HG02852 (cell line): ENCODE data around the gene PSMB8.
A peak's percentile ranks its signal among the peaks of the same experiment; 100 is the strongest.

ENCODE experiments used
- ATAC-seq: cut with Tn5 transposase; IDR thresholded peaks from one replicate; pipeline ENCODE4 v1.9.1; 2021; ENCODE audit warnings: mild to moderate bottlenecking, moderate library complexity; ENCODE audit not compliant: unreplicated experiment

Gene PSMB8

GRCh38 chr6:32857156-32857891 lies 13.5 kb upstream of the PSMB8 start:
- ATAC-seq = no peak

GRCh38 chr6:32855467-32856174 lies 11.8 kb upstream of the PSMB8 start:
- no peak for ATAC-seq

GRCh38 chr6:32854376-32855178 lies 10.7 kb upstream of the PSMB8 start:
- peak; percentile 14 for ATAC-seq

- peak; percentile 80 for ATAC-seq
These were observed 9.9 kb upstream of the PSMB8 start, which contains the start of the genes PSMB9 and TAP1 for GRCh38 chr6:32853541-32854375. PSMB9 (plus strand) TSS chr6:32854192; CDS start chr6:32854230, 38 bp downstream. TAP1 (minus strand) TSS chr6:32853704; CDS start chr6:32853636, 68 bp downstream.

- ATAC-seq = peak; percentile 12
These were observed 9.1 kb upstream of the PSMB8 start for GRCh38 chr6:32852844-32853540.

GRCh38 chr6:32852018-32852843 lies 8.4 kb upstream of the PSMB8 start:
- ATAC-seq = no peak

GRCh38 chr6:32851025-32851424 lies 7.2 kb upstream of the PSMB8 start:
- no peak for ATAC-seq

- no peak for ATAC-seq
These were observed 5.3 kb upstream of the PSMB8 start for GRCh38 chr6:32849126-32849525.

- no peak for ATAC-seq
These were observed 3.9 kb upstream of the PSMB8 start for GRCh38 chr6:32847795-32848194.

- ATAC-seq = no peak
These were observed 3.2 kb upstream of the PSMB8 start for GRCh38 chr6:32847004-32847403.

GRCh38 chr6:32845384-32845884 lies 1.6 kb upstream of the PSMB8 start:
- ATAC-seq = no peak

- no peak for ATAC-seq
These were observed 1.1 kb upstream of the PSMB8 start for GRCh38 chr6:32844839-32845383.

GRCh38 chr6:32843331-32843978 lies 392 bp downstream of the PSMB8 start:
- no peak for ATAC-seq

- no peak for ATAC-seq
These were observed 1.2 kb downstream of the PSMB8 start for GRCh38 chr6:32842690-32843089.

- no peak for ATAC-seq
These were observed 1.7 kb downstream of the PSMB8 start for GRCh38 chr6:32842021-32842650.

- no peak for ATAC-seq
These were observed 3.1 kb downstream of the PSMB8 start for GRCh38 chr6:32840604-32841246.

- ATAC-seq = no peak
These were observed 4.5 kb downstream of the PSMB8 start for GRCh38 chr6:32839356-32839755.
